Neural crest cell (in vitro differentiated cells): ENCODE results near the gene OR10H3. TPM values are rescaled to one million over a fixed set of nuclear protein-coding genes. Genes with fewer than 3 reads are reported as not detected.
"Not testable (repeated sequence)": the region's sequence is repeated elsewhere in the genome, so short reads cannot be mapped to it uniquely, and the experiment has no call there.

Experiments used
- DNase-seq: peaks from one replicate; pipeline ENCODE4 v3.0.0; 2021; ENCODE audit warnings: low read depth, mixed read lengths, low spot score
- H3K27ac Mint-ChIP-seq: one replicate; pipeline ENCODE4 v1.8.0; 2021; ENCODE audit warnings: mild to moderate bottlenecking, mixed read lengths; ENCODE audit not compliant: unreplicated experiment
- H3K27me3 Mint-ChIP-seq: 2 replicates; pipeline ENCODE4 v1.8.0; 2021; ENCODE audit warnings: low read depth, mild to moderate bottlenecking, mixed read lengths
- H3K36me3 Mint-ChIP-seq: 2 replicates; pipeline ENCODE4 v1.8.0; 2021; ENCODE audit warnings: low read depth, mild to moderate bottlenecking, mixed read lengths
- H3K4me1 Mint-ChIP-seq: 2 replicates; pipeline ENCODE4 v1.8.0; 2021; ENCODE audit warnings: mixed read lengths
- H3K4me3 Mint-ChIP-seq: one replicate; pipeline ENCODE4 v1.8.0; 2021; ENCODE audit warnings: mild to moderate bottlenecking, mixed read lengths
- H3K9me3 Mint-ChIP-seq: 2 replicates; pipeline ENCODE4 v1.8.0; 2021; ENCODE audit warnings: mixed read lengths
- total RNA-seq: library from RNA; stranded (reverse); gene quantifications from 2 replicates; pipeline ENCODE4 v1.2.1, GENCODE V29; 2021
- TF ChIP-seq, protein P1 (sequence below): fragments of 200-600 bp; sonication (generic); conservative IDR thresholded peaks from 2 replicates; pipeline ENCODE4 v1.5.0; 2021; ENCODE audit warnings: antibody characterized with exemption, mild to moderate bottlenecking

The OR10H3 gene
- total RNA-seq, 1 donor from 2014 or later, result not detected

DNA sequence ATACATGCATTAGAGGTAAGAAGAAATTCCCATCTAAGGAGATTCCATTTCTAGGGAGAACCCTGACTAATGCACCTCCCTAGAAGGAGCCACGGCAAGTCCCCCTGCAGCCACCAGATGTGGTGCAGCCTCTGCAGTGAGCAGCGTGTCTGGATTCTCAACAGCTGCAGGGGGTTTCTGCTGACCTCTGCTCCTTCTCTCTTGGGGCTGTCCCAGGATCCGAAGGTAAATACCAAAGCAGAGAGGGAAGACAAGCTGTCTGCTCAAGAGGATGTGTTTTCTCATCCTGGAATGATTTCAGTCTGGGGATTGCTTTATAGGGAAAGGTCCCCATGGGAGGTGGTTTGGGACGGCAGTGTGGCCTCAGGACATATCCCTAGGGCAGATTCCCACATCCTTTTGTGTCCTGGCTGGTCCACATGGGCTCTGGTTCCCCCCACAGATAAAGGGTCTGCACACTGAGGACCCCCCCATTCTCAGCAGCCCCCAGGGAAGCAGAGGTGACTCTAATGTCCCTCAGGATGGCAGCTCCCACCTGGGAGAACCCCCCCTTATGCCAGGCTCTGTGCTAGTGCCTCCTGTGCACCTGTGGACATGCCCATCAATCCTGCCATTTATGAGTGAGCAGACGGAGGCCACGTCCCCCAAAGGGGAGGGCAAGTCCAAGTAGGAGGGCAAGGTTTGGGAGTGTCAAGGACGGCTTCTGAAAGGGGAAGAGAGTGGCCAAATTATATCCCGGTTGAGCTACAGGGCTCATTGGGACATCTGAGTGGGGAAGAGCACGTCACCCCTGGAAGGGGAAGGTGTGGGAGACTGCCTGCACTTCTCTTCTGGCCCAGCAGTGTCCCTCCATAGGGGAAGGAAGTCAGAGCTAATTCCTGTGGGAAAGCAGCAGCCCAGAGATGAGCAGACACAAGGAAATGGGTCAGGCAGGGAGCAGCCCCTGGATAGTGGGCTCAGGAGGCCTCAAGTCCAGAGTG is 39.5 kb downstream of the OR10H3 start:
- DNase-seq, result no peak

DNA sequence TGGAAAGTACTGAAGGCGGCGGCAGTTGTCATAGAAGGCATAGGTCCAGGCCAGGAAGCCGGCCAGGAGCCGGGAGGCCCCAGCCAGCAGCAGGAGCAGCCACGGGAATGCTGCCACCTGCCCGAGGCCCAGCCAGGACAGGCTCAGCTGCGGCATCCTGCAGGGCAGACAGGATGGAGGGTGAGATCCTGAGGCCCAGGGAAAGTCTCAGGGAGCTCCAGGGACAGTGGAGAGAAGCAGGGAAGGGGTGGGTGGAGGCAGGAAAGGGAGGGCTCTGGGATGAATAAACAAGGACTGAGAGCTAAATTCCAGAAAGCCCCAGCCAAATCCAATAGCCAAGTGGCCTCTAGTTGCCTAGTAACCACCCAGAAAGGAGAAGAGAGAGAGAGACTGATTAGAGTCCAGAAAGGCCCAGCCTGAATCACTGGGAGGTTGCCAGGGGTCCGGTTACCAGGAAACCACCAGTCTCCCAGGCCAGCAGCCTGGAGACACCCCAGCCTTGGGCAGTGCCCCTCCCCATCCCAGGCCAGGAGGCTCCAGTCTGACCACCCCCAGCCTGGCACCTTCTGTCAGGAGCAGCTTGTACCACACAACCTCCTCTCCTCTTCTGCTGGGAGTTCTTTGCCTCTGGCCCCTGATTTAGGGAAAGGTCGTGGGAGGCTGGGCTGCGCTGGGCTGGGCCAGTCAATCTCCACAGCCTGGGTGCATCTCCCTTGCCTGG is 42.1 kb downstream of the OR10H3 start:
- Mint-ChIP-seq H3K9me3 (peaks cover 10% of the 10 kb centered on the region), H3K27me3 (no peaks in the 10 kb centered on the region), H3K36me3 (peaks cover 3% of the 10 kb centered on the region)

More for the DNA sequence above, 39.5 kb downstream of the OR10H3 start:
- no peaks in the 10 kb centered on the region for H3K4me1 Mint-ChIP-seq
- no peak overlapping the region for H3K4me3 Mint-ChIP-seq
- TF ChIP-seq, protein P1, sequence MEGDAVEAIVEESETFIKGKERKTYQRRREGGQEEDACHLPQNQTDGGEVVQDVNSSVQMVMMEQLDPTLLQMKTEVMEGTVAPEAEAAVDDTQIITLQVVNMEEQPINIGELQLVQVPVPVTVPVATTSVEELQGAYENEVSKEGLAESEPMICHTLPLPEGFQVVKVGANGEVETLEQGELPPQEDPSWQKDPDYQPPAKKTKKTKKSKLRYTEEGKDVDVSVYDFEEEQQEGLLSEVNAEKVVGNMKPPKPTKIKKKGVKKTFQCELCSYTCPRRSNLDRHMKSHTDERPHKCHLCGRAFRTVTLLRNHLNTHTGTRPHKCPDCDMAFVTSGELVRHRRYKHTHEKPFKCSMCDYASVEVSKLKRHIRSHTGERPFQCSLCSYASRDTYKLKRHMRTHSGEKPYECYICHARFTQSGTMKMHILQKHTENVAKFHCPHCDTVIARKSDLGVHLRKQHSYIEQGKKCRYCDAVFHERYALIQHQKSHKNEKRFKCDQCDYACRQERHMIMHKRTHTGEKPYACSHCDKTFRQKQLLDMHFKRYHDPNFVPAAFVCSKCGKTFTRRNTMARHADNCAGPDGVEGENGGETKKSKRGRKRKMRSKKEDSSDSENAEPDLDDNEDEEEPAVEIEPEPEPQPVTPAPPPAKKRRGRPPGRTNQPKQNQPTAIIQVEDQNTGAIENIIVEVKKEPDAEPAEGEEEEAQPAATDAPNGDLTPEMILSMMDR, result no peak
- no peak overlapping the region for H3K27ac Mint-ChIP-seq
- peaks cover 11% of the 10 kb centered on the region for H3K9me3 Mint-ChIP-seq
- H3K27me3 Mint-ChIP-seq, result no peaks in the 10 kb centered on the region
- peaks cover 6% of the 10 kb centered on the region for H3K36me3 Mint-ChIP-seq

DNA sequence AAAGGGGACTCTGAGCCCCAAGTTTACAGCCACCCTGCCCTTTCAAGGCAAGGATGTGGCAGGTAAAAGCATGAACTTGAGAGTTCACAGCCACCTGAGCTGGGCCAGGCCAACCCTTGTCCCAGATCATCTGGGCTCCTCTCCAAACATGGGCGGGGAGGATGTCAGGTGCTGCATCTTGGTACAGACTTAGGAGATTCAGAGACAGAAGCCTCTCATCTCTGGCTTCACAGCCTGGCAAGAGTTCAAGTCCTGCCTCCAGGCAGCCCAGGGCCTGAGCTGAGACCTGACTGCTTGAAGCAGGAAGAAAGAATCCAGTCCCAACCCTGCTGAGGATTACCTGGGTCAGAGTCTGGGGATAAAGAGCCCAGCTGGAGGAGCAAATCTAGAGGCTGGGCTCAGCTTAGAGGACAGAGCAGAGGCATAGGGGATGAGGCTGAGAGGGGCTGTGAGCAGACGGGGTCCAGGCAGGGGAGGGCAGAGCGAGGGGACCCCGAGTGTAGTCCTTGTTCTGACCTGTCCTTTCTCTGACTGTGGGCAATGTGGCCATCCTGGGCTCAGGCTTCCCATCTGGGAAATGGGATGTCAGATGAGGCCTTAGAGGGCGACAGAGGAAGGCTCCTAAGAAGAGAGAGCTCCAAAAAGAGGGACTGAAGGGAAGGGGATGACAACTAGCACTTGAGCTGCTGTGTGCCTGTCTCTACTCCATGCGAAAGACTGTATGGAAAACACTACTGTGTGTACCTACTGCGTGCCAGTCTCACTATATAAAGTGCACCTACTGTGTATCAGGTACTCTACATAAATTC is 43.0 kb downstream of the OR10H3 start:
- Mint-ChIP-seq H3K4me1 (no peaks in the 10 kb centered on the region), H3K36me3 (peaks cover 3% of the 10 kb centered on the region), H3K27ac (no peak overlapping the region), H3K27me3 (no peaks in the 10 kb centered on the region), H3K9me3 (peaks cover 8% of the 10 kb centered on the region), H3K4me3 (no peak overlapping the region)
- no peak for DNase-seq
- TF ChIP-seq, protein P1, result no peak

More for the DNA sequence above, 42.1 kb downstream of the OR10H3 start:
- TF ChIP-seq, protein P1, result no peak
- DNase-seq, result no peak
- Mint-ChIP-seq H3K27ac (no peak overlapping the region), H3K4me1 (no peaks in the 10 kb centered on the region), H3K4me3 (no peak overlapping the region)

DNA sequence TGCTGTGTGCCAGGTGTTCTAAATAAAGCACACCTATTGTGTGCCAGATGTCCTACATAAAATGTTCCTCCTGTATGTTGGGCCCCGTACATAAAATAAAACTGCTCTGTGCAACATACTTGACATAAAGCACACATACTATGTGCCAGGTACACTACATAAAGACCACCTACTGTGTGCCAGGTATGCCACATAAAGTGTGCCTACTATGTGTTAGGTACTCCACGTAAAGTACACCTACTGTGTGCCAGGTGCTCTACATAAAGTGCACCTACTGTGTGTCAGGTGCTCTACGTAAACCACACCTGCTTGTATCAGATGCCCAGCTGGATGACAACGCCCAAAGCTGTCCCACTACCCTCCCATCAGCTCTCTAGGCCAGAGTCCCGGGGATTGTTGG is 43.9 kb downstream of the OR10H3 start:
- no peaks in the 10 kb centered on the region for H3K27me3 Mint-ChIP-seq
- no peak for DNase-seq
- peaks cover 8% of the 10 kb centered on the region for H3K9me3 Mint-ChIP-seq
- TF ChIP-seq, protein P1, result no peak
- peaks cover 3% of the 10 kb centered on the region for H3K36me3 Mint-ChIP-seq
- no peaks in the 10 kb centered on the region for H3K4me1 Mint-ChIP-seq
- H3K4me3 Mint-ChIP-seq, result no peak overlapping the region
- no peak overlapping the region for H3K27ac Mint-ChIP-seq

DNA sequence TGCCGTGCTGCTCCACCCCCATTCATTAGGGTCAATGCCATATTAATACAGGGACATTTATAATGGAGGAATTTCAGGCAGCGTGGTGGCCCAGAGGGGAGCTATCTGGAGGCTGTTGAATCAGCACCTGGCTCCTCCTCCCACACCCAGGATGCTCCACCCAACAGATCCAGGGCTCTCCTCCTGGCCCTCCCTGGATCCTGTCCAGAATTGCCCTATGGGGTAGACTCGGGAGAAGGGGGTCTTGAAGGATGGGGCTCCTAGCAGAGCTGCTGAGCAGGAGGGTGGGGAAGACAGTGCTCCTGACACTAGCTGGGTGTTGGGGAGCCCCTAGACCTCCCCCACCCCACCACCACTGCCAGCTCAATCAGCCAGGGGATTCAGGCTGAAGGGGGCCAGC is 44.4 kb downstream of the OR10H3 start:
- Mint-ChIP-seq H3K27ac (no peak overlapping the region), H3K27me3 (no peaks in the 10 kb centered on the region), H3K36me3 (peaks cover 3% of the 10 kb centered on the region), H3K9me3 (peaks cover 8% of the 10 kb centered on the region), H3K4me3 (no peak overlapping the region), H3K4me1 (no peaks in the 10 kb centered on the region)
- TF ChIP-seq, protein P1, result no peak
- no peak for DNase-seq

DNA sequence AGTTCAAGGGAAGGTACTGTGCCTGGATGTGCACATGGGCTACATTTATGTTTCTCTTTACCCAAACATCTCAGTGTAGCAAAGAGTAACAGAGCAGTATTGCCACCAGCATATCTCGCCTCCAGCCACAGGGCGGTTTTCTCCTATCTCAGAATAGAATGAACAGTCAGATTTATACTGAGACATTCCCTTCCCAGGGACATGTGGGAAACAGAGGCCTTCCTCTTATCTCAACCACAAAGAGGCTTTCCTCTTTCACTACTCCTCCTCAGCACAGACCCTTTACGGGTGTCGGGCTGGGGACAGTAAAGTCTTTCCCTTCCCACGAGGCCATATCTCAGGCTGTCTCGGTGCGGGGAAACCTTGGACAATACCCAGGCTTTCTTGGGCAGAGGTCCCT is 45.1 kb downstream of the OR10H3 start:
- not testable (repeated sequence) for H3K36me3 Mint-ChIP-seq, H3K27ac Mint-ChIP-seq, H3K27me3 Mint-ChIP-seq, H3K9me3 Mint-ChIP-seq, H3K4me1 Mint-ChIP-seq, DNase-seq, H3K4me3 Mint-ChIP-seq
